Measurements from ENCODE around the gene KAZN.

- TF ChIP-seq CTCF (optimal IDR thresholded peaks at IDR 0.05 in 1 of 3, IDR thresholded peaks at IDR 0.05 in 1 of 3, conservative IDR thresholded peaks at IDR 0.05 in 1 of 3; ENCODE audit: extremely low read depth in 1 of 3, insufficient read depth in 2 of 3, low read length in 3 of 3) (no peak), EZH2 (IDR thresholded peaks at IDR 0.05; ENCODE audit: low read length) (no peak)
These were observed 464.9 kb downstream of the KAZN start for GRCh38 chr1:15063346-15063745.
